GM19372 (cell line): ENCODE data around the gene HOMER3.

ENCODE experiments used
- ATAC-seq: cut with Tn5 transposase; IDR thresholded peaks from one replicate; pipeline ENCODE4 v1.9.1; 2021; ENCODE audit warnings: mild to moderate bottlenecking, low read depth, moderate library complexity; ENCODE audit not compliant: unreplicated experiment

HOMER3 gene

DNA sequence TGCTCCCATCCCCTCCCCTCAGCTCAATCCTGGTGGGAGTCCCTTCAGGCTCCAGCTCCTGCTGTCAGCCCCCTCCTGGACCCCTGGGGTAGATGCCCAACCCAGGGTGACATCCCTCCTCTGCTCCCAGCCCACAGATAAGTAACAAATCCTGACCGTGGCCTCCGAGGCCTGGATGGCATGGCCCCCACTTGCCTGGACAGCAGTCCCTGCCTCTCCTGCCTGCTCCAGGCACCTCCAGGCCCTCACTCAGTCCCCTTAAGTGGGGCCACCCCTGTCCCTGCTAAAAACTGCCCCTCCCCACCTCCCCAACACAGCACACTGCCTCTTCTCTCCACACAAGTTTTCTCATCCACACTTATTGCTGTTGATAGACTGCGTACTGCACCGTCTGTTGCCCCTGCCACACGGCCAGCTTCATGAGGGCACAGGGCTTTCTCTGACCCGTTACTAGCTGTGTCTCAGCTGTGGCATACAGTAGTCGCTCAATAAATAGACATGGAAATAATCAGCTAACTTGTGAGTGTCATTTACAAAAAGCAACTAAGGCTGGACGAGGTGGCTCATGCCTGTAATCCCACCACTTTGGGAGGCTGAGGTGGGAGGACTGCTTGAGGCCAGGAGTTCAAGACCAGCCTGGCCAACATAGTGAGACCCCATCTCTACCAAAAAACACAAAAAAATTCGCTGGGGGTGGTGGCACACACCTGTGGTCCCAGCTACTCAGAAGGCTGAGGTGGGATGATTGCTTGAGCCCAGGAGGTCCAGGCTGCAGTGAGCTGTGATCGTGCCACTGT lies 50.9 kb downstream of the HOMER3 start:
- ATAC-seq = no peak

DNA sequence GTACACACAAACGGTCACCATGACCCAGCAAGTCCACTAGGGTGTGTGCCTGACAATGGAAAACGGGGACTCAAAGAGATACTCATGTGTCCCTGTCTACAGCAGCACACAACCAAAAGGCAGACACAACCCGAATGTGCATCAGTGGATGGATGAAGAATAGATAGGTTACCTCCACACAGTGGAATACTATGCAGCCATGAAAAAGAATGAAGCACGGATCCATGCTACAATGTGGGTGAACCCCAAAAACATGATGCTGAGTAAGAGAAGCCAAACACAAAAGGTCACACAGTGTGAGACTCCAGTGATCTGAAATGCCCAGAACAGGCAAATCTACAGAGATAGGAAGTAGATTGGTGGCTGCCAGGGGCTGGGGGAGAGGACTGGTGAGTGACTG lies 54.0 kb downstream of the HOMER3 start:
- no peak for ATAC-seq

GRCh38 chr19:18883526-18884304 lies 57.3 kb downstream of the HOMER3 start:
- no peak for ATAC-seq

- ATAC-seq = no peak
These were observed 59.5 kb downstream of the HOMER3 start for GRCh38 chr19:18881491-18881890.

DNA sequence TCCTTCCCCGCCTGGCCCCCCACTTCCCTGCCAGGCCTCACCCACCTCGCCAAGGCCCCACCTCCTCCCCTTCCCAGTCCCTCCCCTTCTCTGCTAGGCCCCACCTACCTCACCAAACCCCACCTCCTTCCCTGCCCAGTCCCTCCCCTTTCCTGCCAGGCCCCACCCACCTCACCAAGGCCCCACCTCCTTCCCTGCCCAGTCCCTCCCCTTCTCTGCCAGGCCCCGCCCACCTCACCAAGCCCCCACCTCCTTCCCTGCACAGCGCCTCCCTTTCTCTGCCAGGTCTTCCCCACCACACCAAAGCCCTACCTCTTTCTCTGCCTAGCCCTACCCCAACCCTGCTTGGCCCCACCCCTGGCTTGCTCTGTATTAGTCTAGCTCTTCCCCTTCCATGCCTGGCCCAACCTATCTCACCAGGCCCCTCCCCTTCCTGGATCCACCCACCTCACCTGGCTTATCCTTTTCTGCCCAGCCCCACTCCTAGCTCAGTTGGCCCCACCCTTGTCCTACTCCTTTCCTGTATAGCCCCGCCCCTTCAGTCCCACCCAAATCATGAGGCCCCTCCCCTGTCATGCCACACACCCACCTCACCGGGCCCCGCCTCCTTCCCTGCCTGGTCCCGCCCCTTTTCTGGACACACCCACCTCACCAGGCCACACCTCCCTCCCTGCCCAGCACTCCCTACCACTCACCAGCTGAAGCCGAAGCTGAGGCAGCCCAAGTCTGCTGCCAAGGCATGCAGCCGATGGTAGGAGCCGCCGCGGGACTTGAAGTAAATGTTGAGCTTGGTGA lies 61.2 kb downstream of the HOMER3 start:
- no peak for ATAC-seq
